NCI-H187 (cell line): Measurements from ENCODE around the gene FIGLA.
A peak's percentile ranks its signal among the peaks of the same experiment; 100 is the strongest.
"Not testable (repeated sequence)": the region's sequence is repeated elsewhere in the genome, so short reads cannot be mapped to it uniquely, and the experiment has no call there.

Experiments
- DNase-seq, 2 experiments: peaks; one replicate each; lab custom pipeline; 2025; lab: John Stamatoyannopoulos, UW

FIGLA gene

DNA sequence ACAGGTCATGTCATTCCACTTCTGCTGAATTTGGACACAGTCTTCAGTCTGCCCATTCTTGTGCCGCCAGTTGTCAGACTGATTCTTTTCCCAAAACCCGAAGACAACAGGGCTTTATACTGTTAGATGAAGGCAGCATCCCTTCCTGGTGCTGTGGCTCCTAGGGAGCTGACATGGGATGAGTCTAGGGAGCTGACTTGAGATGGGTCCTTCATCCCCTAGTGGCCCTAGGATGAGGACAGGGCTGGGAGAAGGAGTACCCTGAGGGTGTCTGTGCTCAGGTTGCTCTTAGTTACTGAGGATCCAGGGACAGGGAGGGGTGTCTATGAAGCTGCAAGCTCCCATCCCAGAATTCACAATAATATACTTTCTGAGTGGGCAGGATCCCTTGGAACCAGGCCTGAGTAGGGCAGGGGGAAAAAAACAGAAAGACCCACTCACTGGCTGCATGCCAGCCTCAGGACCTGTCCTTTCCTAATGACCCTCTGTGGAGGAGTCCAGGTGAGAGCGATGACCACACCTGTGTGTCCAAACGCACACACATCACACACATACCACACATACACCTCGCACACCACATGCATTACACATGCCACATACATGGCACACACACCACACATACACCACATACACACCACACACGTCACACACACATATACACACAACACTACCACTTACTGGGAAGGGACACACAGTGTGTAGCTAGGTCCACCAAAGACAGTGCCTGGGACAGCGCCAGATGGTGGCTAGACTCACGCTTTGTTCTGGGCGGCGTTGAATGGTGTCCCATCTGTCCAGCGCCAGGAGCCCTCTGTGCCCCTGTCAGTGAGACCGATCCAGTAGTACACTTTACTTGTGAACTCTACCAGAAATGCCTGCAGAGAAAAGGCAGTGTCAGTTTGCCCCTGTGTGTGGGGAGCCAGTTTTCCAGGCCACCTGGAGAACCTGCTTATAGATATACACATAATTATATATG is 18.8 kb upstream of the FIGLA start:
- no peak for DNase-seq

DNA sequence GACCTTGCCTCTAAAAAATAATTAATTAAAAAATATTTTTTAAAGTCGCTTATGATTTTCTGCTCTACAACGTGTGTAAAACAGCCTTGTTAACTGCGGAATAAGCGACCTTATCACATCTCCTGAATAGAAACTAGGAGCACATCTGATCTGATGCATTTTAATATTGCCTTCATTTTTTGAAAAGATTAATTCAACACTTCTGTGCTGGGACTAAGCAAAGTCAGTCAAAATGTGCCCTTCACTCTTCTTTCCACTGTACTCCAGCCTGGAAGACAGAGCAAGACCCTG is 17.3 kb upstream of the FIGLA start:
- no peak for DNase-seq

DNA sequence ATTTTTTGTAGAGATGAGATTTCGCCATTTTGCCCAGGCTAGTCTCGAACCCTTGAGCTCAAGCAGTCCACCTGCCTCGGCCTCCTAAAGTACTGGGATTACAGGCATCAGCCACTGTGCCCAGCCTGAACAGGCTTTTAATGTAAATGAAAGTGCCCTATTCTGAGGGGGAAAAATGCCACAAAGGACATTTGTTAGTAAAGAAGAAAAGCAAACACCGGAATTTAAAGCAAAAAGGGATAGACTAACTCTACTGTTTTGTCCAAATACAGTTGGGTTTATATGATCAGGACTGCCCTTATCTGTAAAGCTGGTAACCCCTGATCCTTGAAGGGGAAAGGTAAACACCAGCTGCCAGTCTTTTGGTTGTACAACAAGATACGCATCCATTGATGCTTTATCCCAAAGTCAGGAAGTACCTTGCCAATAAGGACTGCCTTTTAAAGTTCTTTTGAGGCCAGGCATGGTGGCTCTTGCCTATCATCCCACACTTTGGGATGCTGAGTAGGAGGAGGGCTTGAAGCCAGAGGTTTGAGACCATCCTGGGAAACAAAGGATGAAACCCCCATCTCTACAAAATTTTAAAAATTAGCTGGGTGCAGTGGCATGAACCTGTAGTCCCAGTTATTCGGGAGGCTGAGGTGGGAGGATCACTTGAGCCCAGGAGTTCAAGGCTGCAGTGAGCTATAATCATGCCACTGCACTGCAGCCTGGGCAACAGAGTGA is 16.8 kb upstream of the FIGLA start:
- no peak for DNase-seq

DNA sequence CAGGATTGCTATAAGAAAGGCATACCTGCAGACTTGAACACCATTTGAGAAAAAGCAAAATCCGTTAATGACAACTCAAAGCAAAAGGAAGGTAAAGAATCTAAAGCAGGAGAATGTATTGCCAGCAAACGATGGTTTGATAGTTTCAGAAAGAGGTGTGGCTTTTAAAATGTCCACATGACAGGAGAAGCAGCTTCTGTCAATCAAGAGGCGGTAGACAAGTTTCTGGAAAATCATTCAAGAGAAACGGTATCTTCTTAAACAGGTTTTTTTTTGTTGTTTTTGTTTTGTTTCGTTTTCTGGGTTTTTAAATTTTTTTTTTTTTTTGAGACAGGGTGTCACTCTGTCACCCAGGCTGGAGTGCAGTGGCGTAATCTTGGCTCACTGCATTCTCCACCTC is 16.2 kb upstream of the FIGLA start:
- DNase-seq = no peak

DNA sequence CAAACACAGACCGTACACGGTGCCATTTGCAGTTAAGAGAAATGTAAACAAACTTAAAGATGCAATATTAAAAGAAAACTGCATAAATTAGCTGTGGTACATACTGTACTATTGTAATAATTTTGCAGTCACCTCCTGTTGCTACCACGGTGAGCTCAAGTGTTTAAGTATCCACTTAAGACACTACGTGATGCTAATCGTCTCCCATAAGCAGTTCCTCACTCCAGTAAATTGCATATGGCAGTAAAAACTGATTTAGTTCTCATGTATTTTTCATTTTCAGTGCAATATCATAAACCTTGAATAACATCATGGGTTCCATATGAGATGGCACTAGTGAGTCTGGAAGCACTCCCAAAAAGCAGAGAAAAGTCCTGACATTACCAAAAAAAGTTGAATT is 15.6 kb upstream of the FIGLA start:
- DNase-seq = no peak

DNA sequence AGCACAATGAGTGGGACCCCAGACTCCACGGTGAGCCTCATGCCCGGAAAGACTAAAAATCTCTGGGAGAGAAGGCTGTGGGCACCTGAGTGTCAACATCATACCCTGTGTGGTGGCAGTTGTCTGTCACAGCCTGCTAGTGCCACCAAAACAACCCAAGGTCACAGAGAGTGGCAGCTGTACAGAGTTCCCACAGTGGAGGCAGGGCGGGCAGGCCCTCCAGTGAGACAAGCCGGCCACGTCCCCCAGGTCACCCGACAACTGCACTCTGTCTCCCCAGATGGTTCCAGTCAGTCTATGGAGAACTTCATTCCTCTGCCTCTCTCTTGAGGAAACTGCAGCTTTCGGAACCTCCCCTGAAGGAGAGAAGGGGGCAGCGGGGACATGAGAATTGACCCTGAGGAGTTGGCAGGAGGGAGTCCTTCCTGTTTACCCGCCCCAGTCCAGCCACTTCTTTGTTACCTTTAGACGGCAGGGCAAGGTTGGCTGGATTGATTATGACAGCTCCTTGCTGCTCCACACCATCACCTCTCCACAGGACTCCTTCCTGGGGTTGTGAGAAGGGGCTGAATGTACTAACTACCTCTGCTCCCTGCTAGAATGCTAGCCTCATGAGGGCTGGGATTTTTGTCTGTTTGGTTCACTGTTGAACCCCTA is 11.3 kb upstream of the FIGLA start:
- no peak for DNase-seq

DNA sequence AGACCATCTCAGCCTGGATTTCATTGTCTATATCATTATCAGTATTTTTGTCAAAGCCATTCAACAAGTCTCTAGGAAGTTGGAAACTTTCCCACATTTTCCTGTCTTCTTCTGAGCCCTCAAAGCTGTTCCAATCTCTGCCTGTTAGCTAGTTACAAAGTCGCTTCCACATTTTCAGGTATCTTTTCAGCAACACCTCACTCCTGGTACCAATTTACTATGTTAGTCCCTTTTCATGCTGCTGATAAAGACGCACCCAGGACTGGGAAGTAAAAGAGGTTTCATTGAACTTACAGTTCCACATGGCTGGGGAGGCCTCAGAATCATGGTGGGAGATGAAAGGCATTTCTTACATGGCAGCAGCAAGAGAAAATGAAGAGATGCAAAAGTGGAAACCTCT is 9.3 kb upstream of the FIGLA start:
- no peak for DNase-seq

DNA sequence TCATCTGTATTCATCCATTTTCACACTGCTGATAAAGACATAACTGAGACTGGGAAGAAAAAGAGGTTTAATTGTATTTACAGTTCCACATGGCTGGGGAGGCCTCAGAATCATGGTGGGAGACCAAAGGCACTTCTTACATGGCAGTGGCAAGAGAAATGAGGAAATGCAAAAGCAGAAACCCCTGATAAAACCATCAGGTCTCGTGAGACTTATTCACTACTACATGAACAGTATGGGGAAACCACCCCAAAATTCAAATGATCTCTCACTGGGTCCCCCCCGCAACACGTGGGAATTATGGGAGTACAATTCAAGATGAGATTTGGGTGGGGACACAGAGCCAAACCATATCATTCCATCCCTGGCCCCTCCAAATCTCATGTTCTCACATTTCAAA is 7.6 kb upstream of the FIGLA start:
- DNase-seq = not testable (repeated sequence)

DNA sequence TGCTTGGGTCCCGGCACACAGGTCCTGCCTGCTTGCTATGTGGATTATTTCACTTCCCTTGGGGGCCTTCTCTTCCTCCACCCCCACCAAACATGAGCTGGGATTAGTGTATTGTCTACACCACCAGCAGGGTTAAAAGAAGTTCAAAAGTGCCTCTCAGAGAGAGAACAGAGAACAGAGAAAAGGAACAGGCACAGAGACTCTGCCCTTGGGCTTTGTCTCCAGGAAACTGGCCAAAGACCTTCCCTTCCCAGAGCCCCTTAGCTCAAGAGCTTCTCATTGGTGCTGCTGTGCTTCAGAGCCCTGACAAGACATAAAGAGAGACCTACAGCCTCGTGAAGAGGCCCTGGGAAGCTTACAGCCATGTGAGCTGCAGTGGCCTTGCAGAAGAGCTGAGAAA is 7.1 kb upstream of the FIGLA start:
- no peak for DNase-seq

DNA sequence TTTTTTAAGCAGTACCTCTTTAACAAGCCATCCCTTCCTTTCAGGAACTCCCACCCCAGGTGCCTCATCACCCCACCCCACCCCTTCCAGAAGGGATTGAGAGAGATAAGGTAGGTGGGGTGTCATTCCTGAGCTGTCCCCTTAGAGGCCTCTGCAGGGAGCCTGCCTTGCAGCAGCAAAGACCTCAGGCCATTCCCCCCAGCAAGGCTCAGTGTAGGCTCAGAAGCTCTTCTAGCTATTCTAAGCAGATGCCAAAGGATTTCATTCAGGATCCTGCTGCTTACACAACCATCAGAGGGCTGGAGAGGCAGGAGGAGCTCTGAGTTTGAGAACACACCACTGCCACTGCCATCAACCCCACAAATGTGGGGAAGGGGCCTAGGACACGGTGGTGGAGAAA is 5.8 kb upstream of the FIGLA start:
- DNase-seq = no peak

DNA sequence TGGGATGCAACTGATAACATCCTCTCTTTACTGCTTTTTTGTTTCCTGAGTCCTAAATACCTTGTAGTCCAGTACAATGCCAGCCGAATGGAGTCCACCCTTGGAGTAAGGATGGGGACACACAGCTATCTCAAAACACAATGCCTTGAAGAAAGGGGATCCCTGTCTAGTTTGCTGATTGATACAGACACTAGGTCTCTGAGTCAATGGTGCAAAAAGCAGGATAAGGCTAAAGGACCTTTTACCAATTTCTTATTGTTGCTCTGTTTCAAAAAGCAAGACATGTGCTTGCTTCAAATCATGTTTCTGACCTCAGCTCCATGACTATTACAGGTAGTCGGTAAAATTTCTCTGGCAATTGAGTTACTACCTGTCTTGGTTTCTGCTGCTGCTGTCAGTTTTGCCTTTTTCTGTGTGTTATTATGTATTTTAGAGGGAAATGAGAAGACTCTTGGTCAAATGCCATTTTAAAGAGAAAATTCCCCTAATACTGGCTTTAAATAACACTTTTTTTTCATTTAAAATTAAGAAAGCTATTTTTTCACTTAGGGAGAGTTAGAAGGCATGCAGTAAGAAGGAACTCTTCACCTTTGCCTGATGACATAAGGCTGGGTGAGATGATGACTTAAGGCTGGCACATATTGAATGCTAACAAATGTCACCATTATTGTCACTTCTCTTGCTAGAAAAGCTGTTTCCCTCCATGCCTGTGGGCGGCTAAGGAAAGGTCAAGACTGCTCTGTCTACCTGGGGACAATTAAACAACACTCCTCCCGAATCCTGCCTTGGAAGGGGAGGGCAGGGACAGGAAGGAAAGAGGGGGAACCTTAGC is 4.9 kb upstream of the FIGLA start:
- DNase-seq = no peak

DNA sequence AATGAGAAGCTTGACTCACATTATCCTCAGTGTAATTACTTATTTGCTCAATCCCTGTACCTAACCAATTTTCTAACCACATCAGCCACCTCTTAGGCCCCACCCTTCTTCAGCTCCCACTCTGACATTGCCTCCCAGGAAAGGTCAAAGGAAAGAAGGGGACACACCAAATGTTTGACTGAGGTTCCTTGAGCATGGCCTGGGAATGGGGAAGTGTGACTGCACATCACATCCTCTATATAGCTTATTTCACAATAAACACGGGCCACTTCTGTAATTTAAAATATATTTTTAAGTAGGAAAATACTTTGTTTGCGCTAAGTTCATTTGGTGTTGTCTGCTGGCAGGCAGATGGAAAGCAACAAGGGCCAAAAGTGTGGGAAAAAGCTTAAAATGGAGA is 3.0 kb upstream of the FIGLA start:
- no peak for DNase-seq

DNA sequence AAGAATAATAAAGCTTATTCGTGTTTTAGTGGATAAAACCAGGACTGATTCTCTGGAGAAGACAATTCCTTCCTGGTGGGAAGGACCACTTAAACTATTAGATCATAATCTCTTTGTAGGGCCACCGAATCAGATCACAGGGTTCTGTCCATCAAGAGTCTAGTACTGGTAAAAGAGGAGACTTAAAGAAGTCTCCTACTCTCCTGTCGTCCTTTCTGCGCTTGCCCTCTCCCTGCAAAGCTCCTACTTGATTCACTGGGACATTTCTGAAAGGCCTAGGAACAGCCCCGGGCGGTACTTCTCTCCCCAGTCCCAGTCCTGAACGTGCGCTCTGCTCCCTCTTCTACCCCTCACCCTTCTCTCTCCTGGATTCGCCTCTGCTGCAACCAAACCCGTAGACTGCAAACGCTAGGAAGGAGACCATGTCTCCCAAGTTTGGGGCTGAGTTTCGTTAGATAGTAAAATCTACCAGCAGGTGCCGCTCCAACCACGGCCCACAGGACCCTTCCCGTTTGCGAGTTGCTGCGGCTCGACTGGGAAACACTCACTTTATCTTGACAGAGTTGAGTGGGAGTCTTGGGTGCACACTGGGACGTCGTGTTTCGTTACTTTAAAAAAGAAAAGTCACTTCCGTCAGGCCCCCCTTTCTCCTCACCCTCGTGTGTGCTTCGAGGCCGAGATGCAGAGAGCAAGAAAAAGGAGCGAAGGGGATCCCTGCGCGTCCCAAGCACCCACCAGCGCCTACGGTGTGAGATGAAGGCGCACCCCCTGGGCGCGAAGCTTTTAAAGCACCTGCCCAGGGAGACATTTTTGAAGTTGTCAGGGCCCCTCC is 923 bp downstream of the FIGLA start:
- DNase-seq = no peak

DNA sequence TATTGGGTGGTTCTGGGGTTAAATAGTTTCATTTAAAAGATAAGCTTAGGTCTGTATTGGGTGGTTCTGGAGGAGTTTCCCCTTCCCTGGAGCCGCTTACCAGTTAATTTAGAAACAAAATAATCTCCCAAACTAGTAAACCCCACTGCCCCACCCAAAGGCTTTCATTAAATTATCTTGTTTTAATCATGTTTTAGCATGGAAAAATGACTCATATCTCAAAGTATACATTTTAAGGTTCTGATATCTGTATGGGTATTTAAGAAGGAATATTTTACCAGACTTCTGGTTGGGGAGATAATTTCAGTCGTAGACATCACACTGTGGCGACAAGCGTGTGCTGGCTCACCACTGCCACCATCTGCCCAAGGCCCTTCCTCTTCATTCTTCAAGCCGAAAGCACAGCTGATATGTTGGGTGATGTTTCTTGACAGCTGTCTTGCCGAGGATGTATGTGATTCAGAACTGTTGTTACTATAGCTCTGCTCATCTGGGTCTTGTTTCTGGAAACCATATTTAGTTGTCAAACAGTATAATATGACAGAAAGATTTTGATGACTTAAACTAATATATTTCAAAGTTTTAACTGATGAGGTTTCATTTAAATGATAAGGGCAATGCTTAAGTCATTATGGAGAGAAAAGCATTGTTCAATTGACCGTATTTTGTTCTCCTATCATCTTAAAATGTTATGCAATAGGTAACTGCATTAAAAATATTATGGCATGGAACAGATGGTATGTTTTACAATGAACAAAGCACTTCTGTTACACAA is 5.1 kb downstream of the FIGLA start:
- DNase-seq = peak in 1 of 2 experiments; percentile 13

DNA sequence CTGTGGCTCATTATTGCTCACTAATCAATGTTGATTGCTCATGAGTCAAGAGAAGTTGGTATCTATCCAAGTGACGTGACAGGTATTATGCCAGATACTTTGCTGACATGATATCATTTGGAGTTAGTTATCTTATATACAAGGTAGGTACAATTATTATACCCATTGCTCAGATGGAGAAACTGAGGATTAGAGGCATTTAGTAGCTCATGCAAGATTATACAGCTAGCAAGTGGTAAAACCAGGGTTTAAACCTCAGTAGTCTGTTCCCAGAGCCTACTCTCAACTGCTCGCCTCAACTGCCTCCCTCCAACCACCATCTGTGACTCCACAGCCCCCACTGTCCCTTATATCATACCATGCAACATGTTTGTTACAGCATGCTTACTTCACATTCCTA is 6.1 kb downstream of the FIGLA start:
- DNase-seq = no peak

DNA sequence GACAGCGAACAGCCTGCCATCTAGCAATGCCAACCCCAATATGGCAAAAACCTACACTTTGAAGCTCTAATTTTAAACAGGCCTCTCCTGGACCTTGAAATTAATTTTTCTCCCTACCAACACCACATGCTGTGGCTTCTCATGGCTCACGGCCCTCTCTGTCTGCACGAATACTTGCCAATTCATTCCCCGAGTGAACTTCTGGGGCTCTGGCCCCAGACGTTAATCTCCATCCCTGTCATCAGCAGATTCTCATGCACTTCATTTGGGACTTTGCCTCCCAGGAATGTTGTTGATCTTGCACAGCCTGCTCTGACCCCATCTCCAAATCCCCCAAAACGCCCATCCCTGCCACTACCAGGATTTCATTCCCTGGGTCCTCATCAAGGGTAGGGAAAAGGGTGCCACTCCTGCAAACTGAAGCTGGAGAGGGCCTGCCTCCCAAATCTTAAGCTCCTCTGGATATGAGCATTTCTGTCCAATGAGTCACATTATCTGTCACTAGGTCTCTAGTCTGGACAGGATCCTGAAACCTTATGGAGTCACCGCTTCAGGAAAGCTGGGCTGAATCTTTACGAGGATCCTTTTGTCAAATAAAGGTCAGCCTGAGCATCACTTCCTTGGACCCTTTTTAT is 10.4 kb downstream of the FIGLA start:
- no peak for DNase-seq

DNA sequence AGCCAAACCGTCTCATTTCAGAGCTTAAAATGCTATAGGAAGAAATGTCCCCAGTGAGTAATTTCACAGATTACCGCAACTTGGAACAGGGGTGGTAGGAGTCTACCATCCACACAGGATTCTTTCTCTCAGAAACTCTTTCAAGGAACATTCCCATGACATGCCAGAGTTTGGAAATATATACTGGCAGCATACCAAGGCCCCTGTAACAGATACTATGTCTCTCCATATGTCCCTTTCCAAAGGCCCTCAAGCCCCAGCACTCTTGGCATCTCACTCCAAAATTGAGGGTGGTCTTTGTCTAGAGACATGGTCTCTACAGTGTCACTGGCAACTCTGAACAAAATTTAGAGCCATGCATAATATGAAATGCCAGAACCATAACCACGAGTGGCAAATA is 11.0 kb downstream of the FIGLA start:
- no peak for DNase-seq

DNA sequence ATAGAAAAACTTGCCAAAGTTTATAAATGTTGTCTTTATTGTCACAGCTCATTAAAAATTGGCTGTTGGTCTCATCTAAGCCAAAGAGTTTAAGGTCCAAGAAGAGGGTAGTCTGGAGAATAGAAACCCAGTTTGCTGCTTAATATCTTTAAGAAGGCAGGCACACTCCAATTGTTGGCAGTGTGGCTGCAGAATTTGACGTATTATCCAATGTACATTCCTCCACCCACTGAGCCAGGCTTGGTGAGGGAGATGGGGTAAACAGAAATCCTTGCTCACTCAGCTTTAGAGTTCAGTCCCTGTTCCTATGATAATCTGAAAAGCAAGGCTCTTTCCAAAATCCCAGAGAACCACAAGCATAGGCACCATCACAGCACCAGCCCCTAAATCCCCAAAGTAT is 11.8 kb downstream of the FIGLA start:
- no peak for DNase-seq

DNA sequence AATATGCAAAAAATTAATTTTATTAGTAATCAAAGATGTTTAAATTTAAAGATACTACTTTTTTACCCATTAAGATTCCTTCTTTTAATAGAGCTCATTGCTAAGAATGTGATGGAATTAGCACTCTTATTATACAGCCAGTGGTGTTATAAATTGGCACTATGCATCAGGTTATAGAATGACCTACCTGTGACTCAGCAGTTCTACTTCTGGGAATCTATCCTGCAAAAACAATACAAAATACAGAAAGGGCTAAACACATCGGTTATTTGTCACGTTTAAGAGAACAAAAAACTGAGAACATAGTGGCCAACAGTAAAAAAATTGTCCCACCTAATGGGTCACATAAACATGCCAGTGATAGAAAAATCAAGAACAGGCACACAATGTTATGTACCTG is 13.0 kb downstream of the FIGLA start:
- DNase-seq = no peak

DNA sequence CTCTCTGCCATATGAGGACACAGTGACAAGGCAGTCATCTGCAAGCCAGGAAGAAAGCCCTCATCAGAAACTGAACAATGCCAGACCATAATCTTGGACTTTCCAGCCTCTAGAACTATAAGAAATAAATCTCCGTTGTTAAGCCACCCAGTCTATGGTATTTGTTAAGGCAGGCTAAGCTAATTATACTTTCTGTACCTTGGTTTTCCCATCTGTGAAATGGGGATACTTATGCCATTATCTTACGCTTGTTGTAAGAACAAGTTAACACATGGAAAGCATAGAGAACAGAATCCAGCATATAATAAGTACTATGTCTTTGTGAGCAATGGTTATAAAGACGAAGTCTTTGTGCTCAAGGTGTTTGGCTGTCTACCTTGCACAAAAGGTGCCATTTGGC is 14.2 kb downstream of the FIGLA start:
- DNase-seq = no peak
